Fibroblast of gingiva (primary cell): ENCODE data around the gene TIGAR.
A peak's percentile ranks its signal among the peaks of the same experiment; 100 is the strongest.

Experiments
- DNase-seq: peaks from one replicate; pipeline ENCODE4 v3.0.0-alpha.2; 2011; ENCODE audit warnings: low read depth

TIGAR gene

GRCh38 chr12:4307593-4308333 lies 13.2 kb upstream of the TIGAR start:
- DNase-seq = peak; percentile 71

GRCh38 chr12:4308334-4308950 lies 12.6 kb upstream of the TIGAR start:
- no peak for DNase-seq

GRCh38 chr12:4311776-4312175 lies 9.2 kb upstream of the TIGAR start:
- no peak for DNase-seq

- DNase-seq = no peak
Measured at GRCh38 chr12:4312251-4312650, 8.8 kb upstream of the TIGAR start.

- no peak for DNase-seq
Measured at GRCh38 chr12:4320497-4320852, 538 bp upstream of the TIGAR start.

- no peak for DNase-seq
Measured at GRCh38 chr12:4322726-4323125, 1.7 kb downstream of the TIGAR start.

GRCh38 chr12:4323396-4323795 lies 2.4 kb downstream of the TIGAR start:
- DNase-seq = no peak

- no peak for DNase-seq
Measured at GRCh38 chr12:4324366-4324765, 3.4 kb downstream of the TIGAR start.

GRCh38 chr12:4325966-4326365 lies 5.0 kb downstream of the TIGAR start:
- no peak for DNase-seq

GRCh38 chr12:4327293-4327692 lies 6.3 kb downstream of the TIGAR start:
- no peak for DNase-seq

- DNase-seq = no peak
Measured at GRCh38 chr12:4330203-4330602, 9.2 kb downstream of the TIGAR start.

- DNase-seq = no peak
Measured at GRCh38 chr12:4331221-4331620, 10.2 kb downstream of the TIGAR start.

- DNase-seq = no peak
Measured at GRCh38 chr12:4331842-4332241, 10.8 kb downstream of the TIGAR start.

- DNase-seq = no peak
Measured at GRCh38 chr12:4346931-4347330, 25.9 kb downstream of the TIGAR start.

GRCh38 chr12:4353785-4354208 lies 32.8 kb downstream of the TIGAR start:
- DNase-seq = no peak

- no peak for DNase-seq
Measured at GRCh38 chr12:4355156-4356040, 34.4 kb downstream of the TIGAR start.

- no peak for DNase-seq
Measured at GRCh38 chr12:4356041-4356327, 35.0 kb downstream of the TIGAR start.

GRCh38 chr12:4366090-4366489 lies 45.1 kb downstream of the TIGAR start:
- no peak for DNase-seq

- DNase-seq = no peak
Measured at GRCh38 chr12:4369548-4369947, 48.5 kb downstream of the TIGAR start.

GRCh38 chr12:4370265-4370664 lies 49.3 kb downstream of the TIGAR start:
- no peak for DNase-seq

GRCh38 chr12:4372653-4373052 lies 51.6 kb downstream of the TIGAR start:
- DNase-seq = no peak

- no peak for DNase-seq
Measured at GRCh38 chr12:4375449-4375848, 54.4 kb downstream of the TIGAR start.

- no peak for DNase-seq
Measured at GRCh38 chr12:4378772-4379171, 57.8 kb downstream of the TIGAR start.
